Fibroblast of villous mesenchyme (primary cell): Measurements from ENCODE around the gene SLC39A11. TPM values are rescaled to one million over a fixed set of nuclear protein-coding genes. Genes with fewer than 3 reads are reported as not detected.

Experiments
- DNase-seq: peaks from one replicate; pipeline ENCODE4 v3.0.0-alpha.2; 2010; ENCODE audit warnings: low read depth
- H3K4me3 ChIP-seq: 2 replicates; pipeline ENCODE4 v1.5.1; 2011; ENCODE audit warnings: low read depth, mild to moderate bottlenecking, low read length
- total RNA-seq: library from RNA; depleted of rRNA; stranded (reverse); fragments of >200 nt; gene quantifications from 2 replicates; pipeline ENCODE4 v1.2.3, GENCODE V29; 2012
- TF ChIP-seq, protein P1 (sequence below): IDR thresholded peaks from 2 replicates; pipeline ENCODE4 v1.5.1; 2012; ENCODE audit warnings: low read depth, mild to moderate bottlenecking, low read length; ENCODE audit not compliant: insufficient read depth

SLC39A11 gene
- total RNA-seq, 1 donor: 16.0 TPM

DNA sequence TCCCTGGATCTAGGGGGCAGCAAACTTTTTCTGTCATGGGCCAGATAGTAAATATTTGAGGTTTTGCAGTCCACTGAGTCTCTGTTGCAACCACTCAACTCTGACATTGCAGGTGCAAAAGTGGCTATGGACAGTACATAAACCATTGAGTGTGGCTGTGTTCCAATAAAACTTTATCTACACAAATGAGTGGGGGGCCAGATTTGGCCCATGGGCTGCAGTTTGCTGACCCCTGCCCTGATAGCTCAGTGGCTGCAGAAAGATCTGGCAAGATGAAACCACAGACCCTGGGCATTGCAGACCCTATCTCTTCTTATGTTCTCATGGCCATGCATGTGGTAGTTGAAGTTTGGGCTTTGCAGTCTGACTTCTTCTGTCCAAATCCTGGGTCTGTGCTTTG is 440.5 kb downstream of the SLC39A11 start:
- DNase-seq: no peak
- H3K4me3 ChIP-seq: no peak overlapping the region
- TF ChIP-seq, protein P1, sequence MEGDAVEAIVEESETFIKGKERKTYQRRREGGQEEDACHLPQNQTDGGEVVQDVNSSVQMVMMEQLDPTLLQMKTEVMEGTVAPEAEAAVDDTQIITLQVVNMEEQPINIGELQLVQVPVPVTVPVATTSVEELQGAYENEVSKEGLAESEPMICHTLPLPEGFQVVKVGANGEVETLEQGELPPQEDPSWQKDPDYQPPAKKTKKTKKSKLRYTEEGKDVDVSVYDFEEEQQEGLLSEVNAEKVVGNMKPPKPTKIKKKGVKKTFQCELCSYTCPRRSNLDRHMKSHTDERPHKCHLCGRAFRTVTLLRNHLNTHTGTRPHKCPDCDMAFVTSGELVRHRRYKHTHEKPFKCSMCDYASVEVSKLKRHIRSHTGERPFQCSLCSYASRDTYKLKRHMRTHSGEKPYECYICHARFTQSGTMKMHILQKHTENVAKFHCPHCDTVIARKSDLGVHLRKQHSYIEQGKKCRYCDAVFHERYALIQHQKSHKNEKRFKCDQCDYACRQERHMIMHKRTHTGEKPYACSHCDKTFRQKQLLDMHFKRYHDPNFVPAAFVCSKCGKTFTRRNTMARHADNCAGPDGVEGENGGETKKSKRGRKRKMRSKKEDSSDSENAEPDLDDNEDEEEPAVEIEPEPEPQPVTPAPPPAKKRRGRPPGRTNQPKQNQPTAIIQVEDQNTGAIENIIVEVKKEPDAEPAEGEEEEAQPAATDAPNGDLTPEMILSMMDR: no peak

GRCh38 chr17:72648702-72649101 is 443.8 kb downstream of the SLC39A11 start:
- TF ChIP-seq, protein P1: no peak
- no peak overlapping the region for H3K4me3 ChIP-seq
- no peak for DNase-seq

DNA sequence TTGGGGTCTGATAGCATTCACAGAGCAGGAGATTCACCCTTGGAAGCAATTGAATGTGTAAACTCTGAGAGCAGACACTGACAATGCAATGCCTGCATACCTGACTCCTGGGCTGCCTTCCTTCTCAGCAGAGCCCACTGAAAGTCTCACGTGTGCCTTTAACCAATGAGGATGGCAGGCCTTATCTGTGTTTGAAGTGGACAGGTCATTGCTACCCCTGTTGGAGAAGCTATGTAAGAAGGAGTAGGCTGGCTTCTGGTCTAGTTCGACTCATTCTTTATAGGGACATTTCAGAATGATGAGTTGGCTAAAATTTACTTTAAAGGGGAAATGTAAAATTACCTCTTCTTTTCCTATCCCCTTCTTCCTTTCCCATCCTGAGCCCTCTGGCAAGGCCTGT is 446.3 kb downstream of the SLC39A11 start:
- no peak overlapping the region for H3K4me3 ChIP-seq
- DNase-seq: no peak
- TF ChIP-seq, protein P1: no peak

- no peak for DNase-seq
Measured at GRCh38 chr17:72644492-72644891, 448.0 kb downstream of the SLC39A11 start.

GRCh38 chr17:72643575-72644216 is 448.8 kb downstream of the SLC39A11 start:
- DNase-seq: no peak
- TF ChIP-seq, protein P1: no peak
- H3K4me3 ChIP-seq: no peak overlapping the region

More at GRCh38 chr17:72644492-72644891, 448.0 kb downstream of the SLC39A11 start:
- H3K4me3 ChIP-seq: no peak overlapping the region
- TF ChIP-seq, protein P1: no peak

GRCh38 chr17:72642720-72643119 is 449.8 kb downstream of the SLC39A11 start:
- TF ChIP-seq, protein P1: no peak
- no peak for DNase-seq
- H3K4me3 ChIP-seq: no peak overlapping the region

GRCh38 chr17:72640415-72641165 is 451.9 kb downstream of the SLC39A11 start:
- H3K4me3 ChIP-seq: no peak overlapping the region
- TF ChIP-seq, protein P1: no peak
- DNase-seq: no peak
